BLaER1 (cell line): ENCODE measurements around the gene GRIK2.

ENCODE experiments used
- H3K27ac ChIP-seq: shearing (Covaris generic); formaldehyde crosslinking; 2 replicates; pipeline ENCODE4 v1.8.1; 2022
- H3K27me3 ChIP-seq: shearing (Covaris generic); formaldehyde crosslinking; 2 replicates; pipeline ENCODE4 v1.8.1; 2022
- H3K36me3 ChIP-seq: shearing (Covaris generic); formaldehyde crosslinking; 2 replicates; pipeline ENCODE4 v1.8.1; 2022
- H3K4me1 ChIP-seq: shearing (Covaris generic); formaldehyde crosslinking; 2 replicates; pipeline ENCODE4 v1.8.1; 2022
- H3K4me2 ChIP-seq: shearing (Covaris generic); formaldehyde crosslinking; 2 replicates; pipeline ENCODE4 v1.8.1; 2022
- H3K4me3 ChIP-seq: shearing (Covaris generic); formaldehyde crosslinking; 2 replicates; pipeline ENCODE4 v1.8.1; 2022
- H3K9ac ChIP-seq: shearing (Covaris generic); formaldehyde crosslinking; 2 replicates; pipeline ENCODE4 v1.8.1; 2022
- H3K9me3 ChIP-seq: shearing (Covaris generic); formaldehyde crosslinking; 2 replicates; pipeline ENCODE4 v1.8.1; 2022
- H4K20me1 ChIP-seq: shearing (Covaris generic); formaldehyde crosslinking; 2 replicates; pipeline ENCODE4 v1.8.1; 2022
- Cebpa-rat ChIP-seq: shearing (Covaris generic); IDR thresholded peaks from 2 replicates; pipeline ENCODE4 v1.8.1; 2022

The GRIK2 gene

GRCh38 chr6:101554231-101554630 lies 160.7 kb downstream of the GRIK2 start:
- Histone ChIP-seq H3K4me1 (no peaks in the 10 kb centered on the region), H3K4me2 (no peak overlapping the region), H3K27ac (no peak overlapping the region), H3K9ac (no peak overlapping the region), H3K9me3 (no peaks in the 10 kb centered on the region), H3K4me3 (no peak overlapping the region), H4K20me1 (no peaks in the 10 kb centered on the region), H3K36me3 (no peaks in the 10 kb centered on the region), H3K27me3 (no peaks in the 10 kb centered on the region)
- no peak for TF ChIP-seq Cebpa-rat

- Histone ChIP-seq H3K4me1 (no peaks in the 10 kb centered on the region), H3K27ac (no peak overlapping the region), H3K4me3 (no peak overlapping the region), H3K4me2 (no peak overlapping the region), H3K27me3 (no peaks in the 10 kb centered on the region), H3K9ac (no peak overlapping the region), H3K36me3 (no peaks in the 10 kb centered on the region), H3K9me3 (no peaks in the 10 kb centered on the region), H4K20me1 (no peaks in the 10 kb centered on the region)
- no peak for TF ChIP-seq Cebpa-rat
Measured at GRCh38 chr6:101558712-101559111, 165.2 kb downstream of the GRIK2 start.

GRCh38 chr6:101572627-101573026 lies 179.1 kb downstream of the GRIK2 start:
- no peaks in the 10 kb centered on the region for H3K9me3 ChIP-seq
- no peaks in the 10 kb centered on the region for H3K27me3 ChIP-seq
- no peak overlapping the region for H3K4me3 ChIP-seq
- H3K4me1 ChIP-seq = no peaks in the 10 kb centered on the region
- no peaks in the 10 kb centered on the region for H4K20me1 ChIP-seq
- no peak overlapping the region for H3K27ac ChIP-seq
- H3K9ac ChIP-seq = no peak overlapping the region
- no peak for TF ChIP-seq Cebpa-rat
- no peak overlapping the region for H3K4me2 ChIP-seq
- no peaks in the 10 kb centered on the region for H3K36me3 ChIP-seq

GRCh38 chr6:101577091-101577490 lies 183.6 kb downstream of the GRIK2 start:
- H3K27ac ChIP-seq = no peak overlapping the region
- no peak overlapping the region for H3K4me2 ChIP-seq
- H3K36me3 ChIP-seq = no peaks in the 10 kb centered on the region
- H3K4me3 ChIP-seq = no peak overlapping the region
- H3K4me1 ChIP-seq = no peaks in the 10 kb centered on the region
- no peaks in the 10 kb centered on the region for H3K9me3 ChIP-seq
- no peak overlapping the region for H3K9ac ChIP-seq
- TF ChIP-seq Cebpa-rat = no peak
- no peaks in the 10 kb centered on the region for H3K27me3 ChIP-seq
- H4K20me1 ChIP-seq = no peaks in the 10 kb centered on the region

GRCh38 chr6:101578306-101578705 lies 184.8 kb downstream of the GRIK2 start:
- no peak for TF ChIP-seq Cebpa-rat
- H3K9me3 ChIP-seq = no peaks in the 10 kb centered on the region
- H3K4me3 ChIP-seq = no peak overlapping the region
- no peaks in the 10 kb centered on the region for H3K36me3 ChIP-seq
- no peaks in the 10 kb centered on the region for H3K27me3 ChIP-seq
- H3K9ac ChIP-seq = no peak overlapping the region
- H3K4me2 ChIP-seq = no peak overlapping the region
- no peaks in the 10 kb centered on the region for H4K20me1 ChIP-seq
- H3K4me1 ChIP-seq = no peaks in the 10 kb centered on the region
- no peak overlapping the region for H3K27ac ChIP-seq

- TF ChIP-seq Cebpa-rat = no peak
- no peaks in the 10 kb centered on the region for H3K36me3 ChIP-seq
- H3K27me3 ChIP-seq = no peaks in the 10 kb centered on the region
- H4K20me1 ChIP-seq = no peaks in the 10 kb centered on the region
- H3K4me3 ChIP-seq = no peak overlapping the region
- no peak overlapping the region for H3K27ac ChIP-seq
- no peak overlapping the region for H3K4me2 ChIP-seq
- H3K4me1 ChIP-seq = no peaks in the 10 kb centered on the region
- H3K9ac ChIP-seq = no peak overlapping the region
- no peaks in the 10 kb centered on the region for H3K9me3 ChIP-seq
Measured at GRCh38 chr6:101582792-101583191, 189.3 kb downstream of the GRIK2 start.

- Histone ChIP-seq H3K36me3 (no peaks in the 10 kb centered on the region), H4K20me1 (no peaks in the 10 kb centered on the region), H3K9me3 (no peaks in the 10 kb centered on the region), H3K27me3 (no peaks in the 10 kb centered on the region), H3K4me2 (no peak overlapping the region), H3K27ac (no peak overlapping the region), H3K9ac (no peak overlapping the region), H3K4me3 (no peak overlapping the region), H3K4me1 (no peaks in the 10 kb centered on the region)
- no peak for TF ChIP-seq Cebpa-rat
Measured at GRCh38 chr6:101585501-101585900, 192.0 kb downstream of the GRIK2 start.

GRCh38 chr6:101588343-101588742 lies 194.8 kb downstream of the GRIK2 start:
- Histone ChIP-seq H3K27me3 (no peaks in the 10 kb centered on the region), H3K4me3 (no peak overlapping the region), H3K9me3 (no peaks in the 10 kb centered on the region), H3K4me2 (no peak overlapping the region), H3K27ac (no peak overlapping the region), H3K9ac (no peak overlapping the region), H3K4me1 (no peaks in the 10 kb centered on the region), H3K36me3 (no peaks in the 10 kb centered on the region), H4K20me1 (no peaks in the 10 kb centered on the region)
- TF ChIP-seq Cebpa-rat = no peak

- Histone ChIP-seq H3K9me3 (no peaks in the 10 kb centered on the region), H3K27ac (no peak overlapping the region), H3K4me1 (no peaks in the 10 kb centered on the region), H4K20me1 (no peaks in the 10 kb centered on the region), H3K9ac (no peak overlapping the region), H3K4me3 (no peak overlapping the region), H3K27me3 (no peaks in the 10 kb centered on the region), H3K4me2 (no peak overlapping the region), H3K36me3 (no peaks in the 10 kb centered on the region)
- no peak for TF ChIP-seq Cebpa-rat
Measured at GRCh38 chr6:101595276-101595675, 201.8 kb downstream of the GRIK2 start.

- H4K20me1 ChIP-seq = no peaks in the 10 kb centered on the region
- no peaks in the 10 kb centered on the region for H3K27me3 ChIP-seq
- H3K4me2 ChIP-seq = no peak overlapping the region
- no peaks in the 10 kb centered on the region for H3K9me3 ChIP-seq
- no peaks in the 10 kb centered on the region for H3K4me1 ChIP-seq
- no peak for TF ChIP-seq Cebpa-rat
- H3K9ac ChIP-seq = no peak overlapping the region
- no peaks in the 10 kb centered on the region for H3K36me3 ChIP-seq
- H3K27ac ChIP-seq = no peak overlapping the region
- no peak overlapping the region for H3K4me3 ChIP-seq
Measured at GRCh38 chr6:101597693-101598092, 204.2 kb downstream of the GRIK2 start.

- Histone ChIP-seq H3K27me3 (no peaks in the 10 kb centered on the region), H3K4me1 (no peaks in the 10 kb centered on the region), H3K4me3 (no peak overlapping the region), H3K9ac (no peak overlapping the region), H4K20me1 (no peaks in the 10 kb centered on the region), H3K4me2 (no peak overlapping the region), H3K9me3 (no peaks in the 10 kb centered on the region), H3K36me3 (no peaks in the 10 kb centered on the region), H3K27ac (no peak overlapping the region)
- TF ChIP-seq Cebpa-rat = no peak
Measured at GRCh38 chr6:101605426-101605825, 211.9 kb downstream of the GRIK2 start.
